PC-9 (cell line): ENCODE measurements around the gene ARHGDIB. TPM values are rescaled to one million over a fixed set of nuclear protein-coding genes. Genes with fewer than 3 reads are reported as not detected.

ENCODE experiments used
- BruUV-seq: library from RNA; stranded (reverse); fragments of 400-500 nt; replicated peaks from 2 replicates; lab custom pipeline; 2021; lab: Mats Ljungman, UMichigan
- CTCF ChIA-PET: fragments of 300-600 bp; sonication (Branson Sonifier 250); formaldehyde crosslinking; loops from one replicate; lab custom pipeline; 2022; ENCODE audit warnings: antibody characterized with exemption; lab: Charles Lee
- POLR2A ChIA-PET: fragments of 300-600 bp; sonication (Branson Sonifier 250); formaldehyde crosslinking; loops from one replicate; lab custom pipeline; 2022; ENCODE audit warnings: antibody characterized with exemption; ENCODE audit not compliant: unreplicated experiment; lab: Charles Lee
- DNase-seq, 2 experiments: peaks; one replicate each; pipeline versions ENCODE4 v3.0.0 to v3.0.0-alpha.2; 2015 to 2022; ENCODE audit warnings: mixed read lengths in 1 of 2
- H2AFZ ChIP-seq: fragments of 200-600 bp; sonication (generic); 2 replicates; pipeline ENCODE4 v1.8.1; 2017; ENCODE audit warnings: antibody characterized with exemption
- H3F3A ChIP-seq: fragments of 200-600 bp; sonication (generic); 2 replicates; pipeline ENCODE4 v1.8.1; 2017; ENCODE audit warnings: antibody characterized with exemption, mild to moderate bottlenecking, low read depth; ENCODE audit not compliant: insufficient read depth
- H3K27ac ChIP-seq: fragments of 200-600 bp; sonication (generic); 2 replicates; pipeline ENCODE4 v1.6.1; 2016; ENCODE audit warnings: mixed run types
- H3K27me3 ChIP-seq: fragments of 200-600 bp; sonication (generic); 2 replicates; pipeline ENCODE4 v1.6.1; 2016; ENCODE audit warnings: low read depth, mixed run types; ENCODE audit not compliant: insufficient read depth
- H3K36me3 ChIP-seq: fragments of 200-600 bp; sonication (generic); 2 replicates; pipeline ENCODE4 v1.6.1; 2016; ENCODE audit warnings: low read depth, mixed run types
- H3K4me1 ChIP-seq: fragments of 200-600 bp; sonication (generic); replicated peaks from 2 replicates; pipeline ENCODE4 v1.6.1; 2016; ENCODE audit warnings: mixed run types; ENCODE audit not compliant: insufficient read depth
- H3K4me2 ChIP-seq: fragments of 200-600 bp; sonication (generic); 2 replicates; pipeline ENCODE4 v1.6.1; 2017; ENCODE audit warnings: mixed run types
- H3K4me3 ChIP-seq: fragments of 200-600 bp; sonication (generic); 2 replicates; pipeline ENCODE4 v1.6.1; 2016; ENCODE audit warnings: mixed run types
- H3K79me2 ChIP-seq: fragments of 200-600 bp; sonication (generic); 2 replicates; pipeline ENCODE4 v1.6.1; 2017; ENCODE audit warnings: low read depth, mixed run types
- H3K9me2 ChIP-seq: fragments of 200-600 bp; sonication (generic); 2 replicates; pipeline ENCODE4 v1.8.1; 2017; ENCODE audit warnings: mild to moderate bottlenecking; ENCODE audit not compliant: insufficient read depth
- H3K9me3 ChIP-seq: fragments of 200-600 bp; sonication (generic); 2 replicates; pipeline ENCODE4 v1.8.1; 2016; ENCODE audit warnings: low read depth; ENCODE audit not compliant: insufficient read depth
- H4K20me1 ChIP-seq: fragments of 200-600 bp; sonication (generic); 2 replicates; pipeline ENCODE4 v1.8.1; 2017; ENCODE audit not compliant: insufficient read depth
- EZH2 ChIP-seq: fragments of 200-600 bp; sonication (generic); IDR thresholded peaks from 2 replicates; pipeline ENCODE4 v1.8.0; 2017; ENCODE audit warnings: antibody characterized with exemption, low read depth
- intact Hi-C: fragments of 100-400 bp; cut with micrococcal nuclease; formaldehyde crosslinking; loops from one replicate; pipeline ENCODE4 v1.10.0; 2022; ENCODE audit not compliant: unreplicated experiment
- total RNA-seq: library from RNA; stranded (reverse); gene quantifications from 2 replicates; pipeline ENCODE4 v1.2.3, GENCODE V29; 2021
- TF ChIP-seq, protein P1 (sequence below): fragments of 200-600 bp; sonication (generic); conservative IDR thresholded peaks from 2 replicates; pipeline ENCODE4 v1.6.1; 2017; ENCODE audit warnings: mixed run types, antibody characterized with exemption, mild to moderate bottlenecking, moderate library complexity

The ARHGDIB gene
- total RNA-seq, 1 experiment from 2014 or later = 470 TPM

DNA sequence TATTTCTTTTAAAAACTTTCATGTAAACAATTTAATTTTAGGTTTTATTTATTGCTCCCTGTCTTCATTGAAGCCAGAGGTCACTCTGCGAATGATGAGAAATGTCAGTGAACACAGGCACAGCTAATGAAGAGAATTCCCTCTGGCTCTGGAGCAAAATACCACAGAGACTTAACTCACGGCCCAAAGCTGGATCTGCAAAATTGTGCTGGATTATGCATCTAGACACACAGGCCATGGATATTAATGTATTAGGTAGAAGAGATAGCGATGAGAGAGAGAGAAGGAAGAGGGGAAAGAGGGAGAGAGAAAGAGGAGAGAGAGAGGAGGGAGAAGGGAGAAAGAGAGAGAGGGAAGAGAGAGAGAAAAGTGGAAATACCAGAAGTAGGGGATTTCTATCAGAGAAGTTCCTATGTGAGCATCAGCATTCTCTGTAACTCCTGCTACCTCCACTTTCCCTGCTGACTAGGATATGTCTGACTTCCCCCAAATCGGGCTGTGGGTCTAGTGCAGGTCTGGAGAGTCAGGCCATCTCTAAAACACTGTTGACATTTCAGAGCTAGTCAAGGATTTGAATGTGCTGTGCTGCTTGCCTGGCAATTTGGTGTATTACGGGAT is 3.7 kb downstream of the ARHGDIB start:
- BruUV-seq = no TSS peak
- no peaks in the 10 kb centered on the region for H3K27me3 ChIP-seq
- H3K36me3 ChIP-seq = 0 out of 2 replicates have a peak, but pooled peaks cover 5% of the 10 kb centered on the region
- no peak overlapping the region for H2AFZ ChIP-seq
- POLR2A ChIA-PET = no interaction called here
- H3K27ac ChIP-seq = no peak overlapping the region
- peaks cover 66% of the 10 kb centered on the region for H3K4me1 ChIP-seq
- no peak for DNase-seq
- H3F3A ChIP-seq = peaks cover 46% of the 10 kb centered on the region
- CTCF ChIA-PET = no interaction called here
- H3K79me2 ChIP-seq = peaks cover 61% of the 10 kb centered on the region
- H3K4me3 ChIP-seq = no peak overlapping the region
- intact Hi-C loops = no loop called here
- H3K9me3 ChIP-seq = no peaks in the 10 kb centered on the region
- H3K4me2 ChIP-seq = no peak overlapping the region
- TF ChIP-seq, protein P1, sequence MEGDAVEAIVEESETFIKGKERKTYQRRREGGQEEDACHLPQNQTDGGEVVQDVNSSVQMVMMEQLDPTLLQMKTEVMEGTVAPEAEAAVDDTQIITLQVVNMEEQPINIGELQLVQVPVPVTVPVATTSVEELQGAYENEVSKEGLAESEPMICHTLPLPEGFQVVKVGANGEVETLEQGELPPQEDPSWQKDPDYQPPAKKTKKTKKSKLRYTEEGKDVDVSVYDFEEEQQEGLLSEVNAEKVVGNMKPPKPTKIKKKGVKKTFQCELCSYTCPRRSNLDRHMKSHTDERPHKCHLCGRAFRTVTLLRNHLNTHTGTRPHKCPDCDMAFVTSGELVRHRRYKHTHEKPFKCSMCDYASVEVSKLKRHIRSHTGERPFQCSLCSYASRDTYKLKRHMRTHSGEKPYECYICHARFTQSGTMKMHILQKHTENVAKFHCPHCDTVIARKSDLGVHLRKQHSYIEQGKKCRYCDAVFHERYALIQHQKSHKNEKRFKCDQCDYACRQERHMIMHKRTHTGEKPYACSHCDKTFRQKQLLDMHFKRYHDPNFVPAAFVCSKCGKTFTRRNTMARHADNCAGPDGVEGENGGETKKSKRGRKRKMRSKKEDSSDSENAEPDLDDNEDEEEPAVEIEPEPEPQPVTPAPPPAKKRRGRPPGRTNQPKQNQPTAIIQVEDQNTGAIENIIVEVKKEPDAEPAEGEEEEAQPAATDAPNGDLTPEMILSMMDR = no peak
- TF ChIP-seq EZH2 = no peak
- H4K20me1 ChIP-seq = no peaks in the 10 kb centered on the region
- no peaks in the 10 kb centered on the region for H3K9me2 ChIP-seq

DNA sequence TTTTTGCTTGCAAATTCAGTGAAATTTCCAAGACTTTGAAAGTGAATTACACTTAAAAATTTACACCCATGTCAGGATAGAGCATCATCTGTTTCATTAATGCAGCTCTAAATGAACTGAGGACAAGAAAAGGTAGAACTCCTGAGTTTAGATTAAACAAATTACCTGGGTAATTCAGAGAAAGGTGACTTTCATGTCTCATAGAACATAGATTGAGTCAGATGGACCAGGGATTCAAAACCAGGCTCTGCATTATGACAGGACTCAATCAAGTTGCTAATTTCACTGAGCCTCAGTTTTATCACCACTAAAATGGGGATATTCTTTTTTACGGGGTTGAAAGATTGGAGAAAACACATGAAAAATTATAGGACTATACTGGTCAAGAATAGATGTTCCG is 4.5 kb downstream of the ARHGDIB start:
- no peak overlapping the region for H3K27ac ChIP-seq
- H3K4me1 ChIP-seq = peaks cover 66% of the 10 kb centered on the region
- H2AFZ ChIP-seq = no peak overlapping the region
- ChIA-PET POLR2A (no interaction called here), CTCF (no interaction called here)
- H3K27me3 ChIP-seq = no peaks in the 10 kb centered on the region
- no peak for DNase-seq
- TF ChIP-seq, protein P1 = no peak
- TF ChIP-seq EZH2 = no peak
- peaks cover 46% of the 10 kb centered on the region for H3F3A ChIP-seq
- H3K4me3 ChIP-seq = no peak overlapping the region
- H4K20me1 ChIP-seq = no peaks in the 10 kb centered on the region
- no TSS peak for BruUV-seq
- 0 out of 2 replicates have a peak, but pooled peaks cover 5% of the 10 kb centered on the region for H3K36me3 ChIP-seq
- H3K79me2 ChIP-seq = peaks cover 63% of the 10 kb centered on the region
- H3K4me2 ChIP-seq = no peak overlapping the region
- no peaks in the 10 kb centered on the region for H3K9me2 ChIP-seq
- intact Hi-C loops = no loop called here
- no peaks in the 10 kb centered on the region for H3K9me3 ChIP-seq

DNA sequence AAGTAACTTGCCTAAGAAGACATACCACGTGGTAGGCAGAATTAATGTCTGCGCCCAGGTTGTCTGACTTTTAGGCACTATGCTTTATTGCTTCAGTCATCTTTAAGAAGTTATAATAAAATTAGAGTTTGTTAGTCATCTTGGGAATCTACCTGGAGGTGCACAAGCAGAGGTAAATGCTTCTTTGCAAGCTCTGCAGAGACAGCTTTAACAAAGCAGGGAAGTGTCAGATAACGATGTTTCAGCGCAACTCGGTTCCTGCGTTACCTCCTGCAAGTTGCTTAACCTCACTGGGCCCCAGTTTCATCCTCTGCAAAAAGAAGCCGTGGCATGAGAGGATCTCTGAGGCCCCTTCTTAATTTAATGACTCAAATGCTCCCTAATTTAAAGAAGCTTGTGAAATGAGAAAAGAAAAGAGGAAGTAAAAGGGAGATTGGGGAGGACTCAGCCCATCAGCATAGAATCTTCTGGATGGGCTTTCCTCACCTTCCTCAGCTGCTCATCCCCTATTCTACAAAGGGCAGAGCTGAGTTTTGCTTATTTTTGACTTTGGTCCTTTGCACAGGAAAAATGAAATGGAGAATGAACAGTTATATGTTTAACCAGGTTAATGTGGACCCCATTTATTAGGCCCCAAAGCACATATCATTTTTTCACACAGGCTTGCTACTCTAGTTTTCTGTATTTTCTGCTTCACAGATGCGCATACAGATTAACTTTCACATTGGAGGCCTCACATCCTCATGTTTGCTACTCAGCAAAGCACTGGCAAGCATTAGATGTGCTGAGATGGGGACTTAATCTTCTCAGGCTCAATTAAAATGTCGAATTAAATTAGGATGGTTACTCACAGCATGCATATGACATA is 5.1 kb downstream of the ARHGDIB start:
- intact Hi-C loops = no loop called here
- no peak overlapping the region for H3K27ac ChIP-seq
- H3K36me3 ChIP-seq = 0 out of 2 replicates have a peak, but pooled peaks cover 5% of the 10 kb centered on the region
- no peaks in the 10 kb centered on the region for H3K27me3 ChIP-seq
- no peak overlapping the region for H3K4me2 ChIP-seq
- no peaks in the 10 kb centered on the region for H3K9me2 ChIP-seq
- DNase-seq = no peak
- H3F3A ChIP-seq = peaks cover 46% of the 10 kb centered on the region
- CTCF ChIA-PET = no interaction called here
- no peak for TF ChIP-seq EZH2
- TF ChIP-seq, protein P1 = no peak
- BruUV-seq = no TSS peak
- no peak overlapping the region for H3K4me3 ChIP-seq
- H2AFZ ChIP-seq = no peak overlapping the region
- POLR2A ChIA-PET = interaction anchor here (0.7 kb wide), 1 partner anchor 319 kb away, joined by 3 read pairs; no protein-coding TSS in a partner anchor
- H3K9me3 ChIP-seq = no peaks in the 10 kb centered on the region
- peaks cover 68% of the 10 kb centered on the region for H3K4me1 ChIP-seq
- peaks cover 69% of the 10 kb centered on the region for H3K79me2 ChIP-seq
- H4K20me1 ChIP-seq = no peaks in the 10 kb centered on the region
